Nephron progenitor cell (in vitro differentiated cells): Measurements from ENCODE around the gene REG1A.

ENCODE experiments used
- DNase-seq: peaks from one replicate; pipeline ENCODE4 v3.0.0; 2021
- H3K27ac Mint-ChIP-seq: 2 replicates; pipeline ENCODE4 v1.8.0; 2021; ENCODE audit warnings: mild to moderate bottlenecking, moderate library complexity, mixed read lengths
- H3K27me3 Mint-ChIP-seq: 2 replicates; pipeline ENCODE4 v1.8.0; 2021; ENCODE audit warnings: mild to moderate bottlenecking, low read depth, mixed read lengths; ENCODE audit not compliant: poor library complexity
- H3K36me3 Mint-ChIP-seq: 2 replicates; pipeline ENCODE4 v1.8.0; 2021; ENCODE audit warnings: low read depth, mixed read lengths
- H3K4me1 Mint-ChIP-seq: 2 replicates; pipeline ENCODE4 v1.8.0; 2021; ENCODE audit warnings: mixed read lengths
- H3K4me3 Mint-ChIP-seq: 2 replicates; pipeline ENCODE4 v1.8.0; 2021; ENCODE audit warnings: mild to moderate bottlenecking, moderate library complexity, mixed read lengths
- H3K9me3 Mint-ChIP-seq: 2 replicates; pipeline ENCODE4 v1.8.0; 2021; ENCODE audit warnings: mild to moderate bottlenecking, moderate library complexity, mixed read lengths
- TF ChIP-seq, protein P1 (sequence below): fragments of 200-600 bp; sonication (generic); IDR thresholded peaks from 2 replicates; pipeline ENCODE4 v1.5.0; 2021; ENCODE audit warnings: antibody characterized with exemption

Gene REG1A

GRCh38 chr2:79129260-79129659, 9.0 kb downstream of the REG1A start:
- H3K4me3 Mint-ChIP-seq, result no peak overlapping the region
- H3K27ac Mint-ChIP-seq, result peak overlapping the region; percentile 49
- TF ChIP-seq, protein P1, sequence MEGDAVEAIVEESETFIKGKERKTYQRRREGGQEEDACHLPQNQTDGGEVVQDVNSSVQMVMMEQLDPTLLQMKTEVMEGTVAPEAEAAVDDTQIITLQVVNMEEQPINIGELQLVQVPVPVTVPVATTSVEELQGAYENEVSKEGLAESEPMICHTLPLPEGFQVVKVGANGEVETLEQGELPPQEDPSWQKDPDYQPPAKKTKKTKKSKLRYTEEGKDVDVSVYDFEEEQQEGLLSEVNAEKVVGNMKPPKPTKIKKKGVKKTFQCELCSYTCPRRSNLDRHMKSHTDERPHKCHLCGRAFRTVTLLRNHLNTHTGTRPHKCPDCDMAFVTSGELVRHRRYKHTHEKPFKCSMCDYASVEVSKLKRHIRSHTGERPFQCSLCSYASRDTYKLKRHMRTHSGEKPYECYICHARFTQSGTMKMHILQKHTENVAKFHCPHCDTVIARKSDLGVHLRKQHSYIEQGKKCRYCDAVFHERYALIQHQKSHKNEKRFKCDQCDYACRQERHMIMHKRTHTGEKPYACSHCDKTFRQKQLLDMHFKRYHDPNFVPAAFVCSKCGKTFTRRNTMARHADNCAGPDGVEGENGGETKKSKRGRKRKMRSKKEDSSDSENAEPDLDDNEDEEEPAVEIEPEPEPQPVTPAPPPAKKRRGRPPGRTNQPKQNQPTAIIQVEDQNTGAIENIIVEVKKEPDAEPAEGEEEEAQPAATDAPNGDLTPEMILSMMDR, result no peak
- H3K9me3 Mint-ChIP-seq, result no peaks in the 10 kb centered on the region
- no peak for DNase-seq
- H3K4me1 Mint-ChIP-seq, result peaks cover 35% of the 10 kb centered on the region
- no peaks in the 10 kb centered on the region for H3K36me3 Mint-ChIP-seq
- H3K27me3 Mint-ChIP-seq, result peaks cover 5% of the 10 kb centered on the region

DNA sequence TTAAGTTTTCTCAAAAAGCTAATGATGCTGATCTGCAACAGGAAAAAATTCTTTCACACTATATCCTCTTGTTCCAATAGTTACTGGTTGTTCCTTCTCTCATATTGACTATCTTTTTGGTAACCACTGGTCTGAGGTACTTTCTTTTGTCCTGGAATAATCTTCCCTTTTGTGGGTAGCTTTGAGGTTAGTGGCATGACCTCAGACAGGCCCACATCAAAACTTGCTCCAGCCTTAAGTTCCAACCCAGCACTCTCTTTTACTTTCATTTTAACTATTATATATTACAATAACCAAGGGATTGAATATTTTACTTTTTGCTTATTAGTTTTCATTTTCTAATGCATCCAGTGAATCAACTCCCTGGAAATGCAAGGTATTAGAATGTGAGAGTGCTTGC, 9.5 kb downstream of the REG1A start:
- no peaks in the 10 kb centered on the region for H3K9me3 Mint-ChIP-seq
- no peak overlapping the region for H3K27ac Mint-ChIP-seq
- no peak for DNase-seq
- TF ChIP-seq, protein P1, result no peak
- no peak overlapping the region for H3K4me3 Mint-ChIP-seq
- peaks cover 35% of the 10 kb centered on the region for H3K4me1 Mint-ChIP-seq
- no peaks in the 10 kb centered on the region for H3K36me3 Mint-ChIP-seq
- peaks cover 5% of the 10 kb centered on the region for H3K27me3 Mint-ChIP-seq

- H3K4me3 Mint-ChIP-seq, result no peak overlapping the region
- DNase-seq, result no peak
- H3K27ac Mint-ChIP-seq, result peak overlapping the region; percentile 50
- peaks cover 5% of the 10 kb centered on the region for H3K27me3 Mint-ChIP-seq
- H3K4me1 Mint-ChIP-seq, result peaks cover 35% of the 10 kb centered on the region
- H3K36me3 Mint-ChIP-seq, result no peaks in the 10 kb centered on the region
- H3K9me3 Mint-ChIP-seq, result no peaks in the 10 kb centered on the region
- TF ChIP-seq, protein P1, result no peak
Observed at GRCh38 chr2:79131687-79132086, 11.4 kb downstream of the REG1A start.

DNA sequence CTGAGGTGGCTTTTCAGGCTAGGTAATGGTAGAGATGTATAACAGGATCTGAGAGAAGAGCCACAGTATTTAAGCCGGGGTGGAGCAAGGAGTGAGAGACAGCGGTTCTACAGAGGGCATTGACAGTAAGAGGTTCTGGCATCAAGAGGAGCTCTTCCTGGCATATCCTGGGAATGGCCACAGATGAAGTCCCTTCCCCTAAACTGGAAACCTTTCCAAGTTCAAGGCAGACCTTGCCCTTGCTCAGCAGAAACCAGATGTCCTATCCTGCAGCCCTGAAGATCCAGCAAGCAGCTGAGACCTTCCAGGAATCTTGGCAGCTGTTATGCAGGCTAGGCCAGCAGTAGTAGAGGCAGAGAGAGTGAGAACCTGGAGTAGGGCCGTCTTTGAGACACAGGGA, 18.1 kb downstream of the REG1A start:
- TF ChIP-seq, protein P1, result no peak
- no peak overlapping the region for H3K4me3 Mint-ChIP-seq
- H3K27ac Mint-ChIP-seq, result no peak overlapping the region
- H3K9me3 Mint-ChIP-seq, result no peaks in the 10 kb centered on the region
- H3K36me3 Mint-ChIP-seq, result no peaks in the 10 kb centered on the region
- H3K4me1 Mint-ChIP-seq, result no peaks in the 10 kb centered on the region
- no peak for DNase-seq
- peaks cover 5% of the 10 kb centered on the region for H3K27me3 Mint-ChIP-seq

DNA sequence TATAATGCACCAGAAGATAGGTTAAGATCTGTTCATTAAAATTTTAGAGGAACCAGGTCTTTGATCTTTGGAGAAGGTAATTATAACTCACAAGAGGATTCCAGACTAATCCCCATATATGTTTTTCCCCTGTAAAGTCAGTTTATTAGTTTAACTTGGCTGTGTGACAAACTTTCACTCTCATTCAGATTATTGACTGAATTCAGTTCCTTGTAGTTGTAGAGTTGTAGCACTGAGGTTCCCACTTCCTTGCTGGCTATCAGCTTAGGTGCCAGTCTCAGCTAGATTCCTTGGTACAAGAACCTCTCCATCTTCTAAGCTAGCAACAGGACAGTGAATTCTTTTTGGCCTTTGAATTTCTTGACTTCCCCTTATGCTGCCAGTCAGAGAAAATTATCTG, 19.1 kb downstream of the REG1A start:
- no peak overlapping the region for H3K4me3 Mint-ChIP-seq
- no peaks in the 10 kb centered on the region for H3K27me3 Mint-ChIP-seq
- peaks cover 4% of the 10 kb centered on the region for H3K9me3 Mint-ChIP-seq
- H3K27ac Mint-ChIP-seq, result no peak overlapping the region
- no peak for DNase-seq
- TF ChIP-seq, protein P1, result no peak
- H3K4me1 Mint-ChIP-seq, result no peaks in the 10 kb centered on the region
- H3K36me3 Mint-ChIP-seq, result no peaks in the 10 kb centered on the region

GRCh38 chr2:79155826-79156476, 35.7 kb downstream of the REG1A start:
- Mint-ChIP-seq H3K4me3 (no peak overlapping the region), H3K36me3 (no peaks in the 10 kb centered on the region), H3K9me3 (peaks cover under 1% of the 10 kb centered on the region), H3K27me3 (no peaks in the 10 kb centered on the region), H3K4me1 (peaks cover under 1% of the 10 kb centered on the region), H3K27ac (no peak overlapping the region)
- DNase-seq, result no peak
- TF ChIP-seq, protein P1, result no peak
